K562 (cell line): Measurements from ENCODE around the gene LASP1. TPM values are rescaled to one million over a fixed set of nuclear protein-coding genes. Genes with fewer than 3 reads are reported as not detected.

Source experiments
- CHD1 ChIP-seq: fragments of 200-600 bp; sonication (generic); IDR thresholded peaks from one replicate; pipeline ENCODE4 v1.6.1; 2012; ENCODE audit warnings: mild to moderate bottlenecking, moderate library complexity, low read length, inconsistent platforms
- DIDO1 ChIP-seq: fragments of 450-650 bp; IDR thresholded peaks from 2 replicates; pipeline ENCODE4 v1.6.1; 2016; ENCODE audit warnings: low read depth, missing biosample characterization, missing genetic modification characterization
- DMBX1 ChIP-seq: fragments of 250-450 bp; sonication (Bioruptor Pico); IDR thresholded peaks from 2 replicates; pipeline ENCODE4 v1.8.0; 2022; ENCODE audit warnings: inconsistent platforms, mild to moderate bottlenecking, moderate library complexity, borderline replicate concordance
- ETV1 ChIP-seq: fragments of 450-650 bp; conservative IDR thresholded peaks from 2 replicates; pipeline ENCODE4 v1.6.1; 2016; ENCODE audit warnings: missing genetic modification characterization, control low read depth, low read depth, missing compliant biosample characterization
- FOXK1 ChIP-seq: sonication (generic); formaldehyde crosslinking; IDR thresholded peaks from 2 replicates; pipeline ENCODE4 v1.8.0; 2022; ENCODE audit warnings: missing genetic modification reagents, mild to moderate bottlenecking, borderline replicate concordance
- FOXM1 ChIP-seq, 2 experiments: fragments of 450-650 bp in 1 of 2; sonication (generic) in 1 of 2; formaldehyde crosslinking in 1 of 2; IDR thresholded peaks; 2 replicates each; pipeline versions ENCODE4 v1.6.1 to v1.9.0; 2017 to 2022; ENCODE audit warnings: low read depth in 2 of 2, mild to moderate bottlenecking in 2 of 2, missing genetic modification reagents in 1 of 2, moderate library complexity in 1 of 2
- IFI16 ChIP-seq: fragments of 250-450 bp; sonication (Bioruptor Pico); IDR thresholded peaks from 2 replicates; pipeline ENCODE4 v2.1.2; 2022; ENCODE audit warnings: mild to moderate bottlenecking, inconsistent platforms
- MEIS2 ChIP-seq: fragments of 450-650 bp; IDR thresholded peaks from 2 replicates; pipeline ENCODE4 v1.6.1; 2014; ENCODE audit warnings: mild to moderate bottlenecking; ENCODE audit not compliant: partially characterized antibody
- NFE2 ChIP-seq: IDR thresholded peaks from 2 replicates; pipeline ENCODE4 v1.6.1; 2014; ENCODE audit warnings: antibody characterized with exemption, low read depth
- POLR2B ChIP-seq: fragments of 450-650 bp; IDR thresholded peaks from 2 replicates; pipeline ENCODE4 v1.6.1; 2018; ENCODE audit warnings: low read depth; ENCODE audit not compliant: partially characterized antibody
- RBM15 ChIP-seq: fragments of 200-400 bp; formaldehyde crosslinking; IDR thresholded peaks from 2 replicates; pipeline ENCODE4 v1.6.1; 2018; ENCODE audit warnings: mild to moderate bottlenecking, low read length, moderate library complexity; ENCODE audit not compliant: insufficient read depth
- RBM17 ChIP-seq: fragments of 200-400 bp; formaldehyde crosslinking; IDR thresholded peaks from 2 replicates; pipeline ENCODE4 v1.6.1; 2017; ENCODE audit warnings: low read depth, mild to moderate bottlenecking, low read length, borderline replicate concordance
- SRSF3 ChIP-seq: fragments of 200-400 bp; formaldehyde crosslinking; IDR thresholded peaks from 2 replicates; pipeline ENCODE4 v1.6.1; 2016; ENCODE audit warnings: mild to moderate bottlenecking, low read length, moderate library complexity; ENCODE audit not compliant: insufficient read depth
- STAT5B ChIP-seq: fragments of 250-450 bp; sonication (Bioruptor Pico); IDR thresholded peaks from 2 replicates; pipeline ENCODE4 v1.8.0; 2021; ENCODE audit warnings: mild to moderate bottlenecking, inconsistent platforms
- TAF9B ChIP-seq: fragments of 450-650 bp; IDR thresholded peaks from 2 replicates; pipeline ENCODE4 v1.6.1; 2018; ENCODE audit warnings: mild to moderate bottlenecking; ENCODE audit not compliant: partially characterized antibody
- TBP ChIP-seq: optimal IDR thresholded peaks from 2 replicates; pipeline ENCODE3; 2011; ENCODE audit warnings: low read depth, low read length, improper control_type of control experiment
- ZBTB8A ChIP-seq: fragments of 450-650 bp; IDR thresholded peaks from 2 replicates; pipeline ENCODE4 v1.6.1; 2018; ENCODE audit warnings: mild to moderate bottlenecking, moderate library complexity; ENCODE audit not compliant: partially characterized antibody
- ZNF274 ChIP-seq: IDR thresholded peaks from 2 replicates; pipeline ENCODE4 v1.6.1; 2011; ENCODE audit warnings: low read depth, mild to moderate bottlenecking, low read length, moderate library complexity, borderline replicate concordance
- ZNF3 ChIP-seq: fragments of 250-450 bp; sonication (Bioruptor Pico); IDR thresholded peaks from 2 replicates; pipeline ENCODE4 v1.5.0; 2021; ENCODE audit warnings: mild to moderate bottlenecking, moderate library complexity
- ZNF347 ChIP-seq: fragments of 450-650 bp; formaldehyde crosslinking; IDR thresholded peaks from 2 replicates; pipeline ENCODE4 v1.4.0; 2020; ENCODE audit warnings: low read depth, mild to moderate bottlenecking, moderate library complexity
- polyA plus RNA-seq, 8 experiments: library from polyadenylated mRNA; depleted of rRNA in 4 of 8; stranded (reverse) in 5 of 8; unstranded in 3 of 8; fragments of >200 nt; fragmentation: Nextera tagmentation in 2 of 8; fragmentation: Illumina TruSeq in 1 of 8; extraction: Ambion mirVana in 2 of 8; extraction: Trizol in 1 of 8; gene quantifications; 2 replicates each; pipeline versions ENCODE4 v1.2.1 to v1.2.3, GENCODE V29; 2011 to 2014; ENCODE audit warnings: inconsistent platforms in 1 of 8, missing spikeins in 1 of 8
- total RNA-seq, 7 experiments: library from RNA; depleted of rRNA in 6 of 7; stranded (reverse); fragments of >200 nt in 6 of 7; fragmentation: Illumina TruSeq in 2 of 7; extraction: Trizol in 2 of 7; gene quantifications; 2 replicates each; pipeline versions ENCODE4 v1.2.1 to v1.2.3, GENCODE V29; 2011 to 2021; ENCODE audit warnings: low replicate concordance in 1 of 7
- TF ChIP-seq, protein P1 (sequence below): fragments of 450-650 bp; IDR thresholded peaks from 2 replicates; pipeline ENCODE4 v1.7.0; 2016; ENCODE audit warnings: borderline replicate concordance
- TF ChIP-seq, protein P2 (sequence below): fragments of 250-450 bp; sonication (Bioruptor Pico); IDR thresholded peaks from 2 replicates; pipeline ENCODE4 v1.9.0; 2021; ENCODE audit warnings: mild to moderate bottlenecking, inconsistent platforms

Gene LASP1
- total and polyA plus RNA-seq, 9 of the 15 experiments (the other 6 are each of a cell fraction or from before 2014, with no cell fraction given) = 23.0 to 125 (median 55.3) TPM

DNA sequence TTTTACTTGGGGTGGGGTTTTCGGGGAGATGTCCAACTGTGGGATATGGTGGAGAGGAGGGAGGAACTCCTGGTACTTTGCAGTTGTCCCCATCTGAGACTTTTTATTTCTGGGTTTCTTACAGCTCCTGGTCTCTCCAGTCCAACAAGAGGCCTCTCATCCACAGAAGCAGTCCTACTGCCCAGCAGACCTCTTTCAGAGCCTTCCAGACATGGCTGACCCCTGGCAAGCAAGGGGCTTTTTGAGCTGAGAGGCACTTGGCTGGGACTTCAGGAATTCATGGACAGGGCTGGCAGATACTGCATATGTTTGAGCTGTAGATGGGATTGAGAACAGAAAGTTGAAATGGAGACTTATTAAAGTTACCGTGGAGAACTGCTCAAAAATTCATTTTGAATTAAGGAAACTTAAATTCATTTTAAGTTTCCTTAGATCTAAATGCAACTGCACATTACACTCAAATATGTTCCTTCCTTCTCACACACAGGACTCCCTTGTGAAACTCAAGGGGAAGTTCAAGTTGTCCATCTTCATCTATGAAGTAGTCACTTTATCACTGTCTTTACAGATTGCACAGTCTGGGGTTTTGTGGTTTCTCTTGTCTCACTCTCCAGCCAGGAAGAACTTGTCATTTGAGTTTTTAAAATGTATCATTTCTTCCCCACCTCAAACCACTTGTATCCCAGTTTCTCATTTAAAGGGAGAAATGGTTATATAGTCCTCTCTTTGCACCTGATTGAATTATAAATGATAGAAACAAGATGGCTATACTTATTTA lies 56.6 kb downstream of the LASP1 start (continued):
- TF ChIP-seq TBP (no peak), FOXM1 (IDR thresholded peaks at IDR 0.05; ENCODE audit: low read depth) (0 out of 2 replicates have a peak, but pooled peaks have one; percentile 40), FOXM1 (CRISPR knock-in tag; IDR thresholded peaks at IDR 0.05; ENCODE audit: low read depth) (no peak), POLR2B (no peak), RBM15 (no peak), IFI16 (CRISPR knock-in tag) (no peak), SRSF3 (no peak), STAT5B (CRISPR knock-in tag) (no peak), RBM17 (no peak), DMBX1 (no peak), FOXK1 (CRISPR knock-in tag) (no peak), ZBTB8A (no peak), ZNF274 (no peak), MEIS2 (peak; percentile 95), DIDO1 (tag) (no peak), ZNF347 (CRISPR knock-in tag) (no peak), ZNF3 (CRISPR knock-in tag) (no peak), CHD1 (no peak), TAF9B (no peak), ETV1 (tag) (no peak; the same call in 1 of the 2 replicates), NFE2 (peak; percentile 3; the same call in 1 of the 2 replicates)
- TF ChIP-seq, protein P1, sequence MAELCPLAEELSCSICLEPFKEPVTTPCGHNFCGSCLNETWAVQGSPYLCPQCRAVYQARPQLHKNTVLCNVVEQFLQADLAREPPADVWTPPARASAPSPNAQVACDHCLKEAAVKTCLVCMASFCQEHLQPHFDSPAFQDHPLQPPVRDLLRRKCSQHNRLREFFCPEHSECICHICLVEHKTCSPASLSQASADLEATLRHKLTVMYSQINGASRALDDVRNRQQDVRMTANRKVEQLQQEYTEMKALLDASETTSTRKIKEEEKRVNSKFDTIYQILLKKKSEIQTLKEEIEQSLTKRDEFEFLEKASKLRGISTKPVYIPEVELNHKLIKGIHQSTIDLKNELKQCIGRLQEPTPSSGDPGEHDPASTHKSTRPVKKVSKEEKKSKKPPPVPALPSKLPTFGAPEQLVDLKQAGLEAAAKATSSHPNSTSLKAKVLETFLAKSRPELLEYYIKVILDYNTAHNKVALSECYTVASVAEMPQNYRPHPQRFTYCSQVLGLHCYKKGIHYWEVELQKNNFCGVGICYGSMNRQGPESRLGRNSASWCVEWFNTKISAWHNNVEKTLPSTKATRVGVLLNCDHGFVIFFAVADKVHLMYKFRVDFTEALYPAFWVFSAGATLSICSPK = no peak
- TF ChIP-seq, protein P2, sequence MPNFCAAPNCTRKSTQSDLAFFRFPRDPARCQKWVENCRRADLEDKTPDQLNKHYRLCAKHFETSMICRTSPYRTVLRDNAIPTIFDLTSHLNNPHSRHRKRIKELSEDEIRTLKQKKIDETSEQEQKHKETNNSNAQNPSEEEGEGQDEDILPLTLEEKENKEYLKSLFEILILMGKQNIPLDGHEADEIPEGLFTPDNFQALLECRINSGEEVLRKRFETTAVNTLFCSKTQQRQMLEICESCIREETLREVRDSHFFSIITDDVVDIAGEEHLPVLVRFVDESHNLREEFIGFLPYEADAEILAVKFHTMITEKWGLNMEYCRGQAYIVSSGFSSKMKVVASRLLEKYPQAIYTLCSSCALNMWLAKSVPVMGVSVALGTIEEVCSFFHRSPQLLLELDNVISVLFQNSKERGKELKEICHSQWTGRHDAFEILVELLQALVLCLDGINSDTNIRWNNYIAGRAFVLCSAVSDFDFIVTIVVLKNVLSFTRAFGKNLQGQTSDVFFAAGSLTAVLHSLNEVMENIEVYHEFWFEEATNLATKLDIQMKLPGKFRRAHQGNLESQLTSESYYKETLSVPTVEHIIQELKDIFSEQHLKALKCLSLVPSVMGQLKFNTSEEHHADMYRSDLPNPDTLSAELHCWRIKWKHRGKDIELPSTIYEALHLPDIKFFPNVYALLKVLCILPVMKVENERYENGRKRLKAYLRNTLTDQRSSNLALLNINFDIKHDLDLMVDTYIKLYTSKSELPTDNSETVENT (CRISPR knock-in tag) = no peak
